ENCODE measurements around the gene ZFAND6.

ZFAND6 gene

DNA sequence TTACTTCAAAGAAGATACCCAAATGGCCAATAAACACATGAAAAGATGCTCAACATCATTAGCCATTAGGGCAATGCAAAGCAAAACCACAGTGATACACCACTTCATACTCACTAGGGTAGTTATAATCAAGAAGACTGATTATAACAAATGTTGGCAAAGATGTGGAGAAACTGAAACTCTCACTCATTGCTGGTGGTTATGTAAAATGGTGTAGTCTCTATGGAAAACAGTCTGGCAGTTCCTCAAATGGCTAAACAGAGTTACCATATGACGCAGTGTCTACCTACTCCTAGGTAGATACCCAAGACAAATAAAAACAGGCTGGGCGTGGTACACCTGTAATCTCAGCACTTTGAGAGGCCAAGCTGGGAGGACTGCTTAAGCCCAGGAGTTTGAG is 3.5 kb upstream of the ZFAND6 start:
- no peaks in the 10 kb centered on the region for H3K9me2 ChIP-seq (replicated peaks; ENCODE audit: control insufficient read depth, low read length)
- peaks cover 10% of the 10 kb centered on the region for H3K79me2 ChIP-seq (ENCODE audit: control insufficient read depth, low read length)
- H3K27me3 ChIP-seq (ENCODE audit: control insufficient read depth, low read length): no peaks in the 10 kb centered on the region
- TF ChIP-seq EZH2phosphoT487 (IDR thresholded peaks at IDR 0.05; ENCODE audit: borderline replicate concordance, low read length) (no peak), CTCF (IDR thresholded peaks at IDR 0.05; ENCODE audit: low read depth, low read length, poor library complexity, severe bottlenecking) (no peak)
- no peaks in the 10 kb centered on the region for H3K9me3 ChIP-seq (ENCODE audit: control insufficient read depth, insufficient read depth, low read length)
- peaks cover 26% of the 10 kb centered on the region for H3K4me1 ChIP-seq (ENCODE audit: control insufficient read depth, low read length)
- H3K27ac ChIP-seq (ENCODE audit: low read depth, low read length): no peak overlapping the region
- no peaks in the 10 kb centered on the region for H3K36me3 ChIP-seq (ENCODE audit: control insufficient read depth, low read length)
- H3F3A ChIP-seq (ENCODE audit: control insufficient read depth, insufficient read depth): 0 out of 2 replicates have a peak, but pooled peaks cover 4% of the 10 kb centered on the region
- H3K4me2 ChIP-seq (ENCODE audit: low read length): no peak overlapping the region
- H4K20me1 ChIP-seq (ENCODE audit: control insufficient read depth, insufficient read depth, low read depth, low read length): no peaks in the 10 kb centered on the region; the same call in 1 of the 2 replicates
- no peak overlapping the region for H3K4me3 ChIP-seq (ENCODE audit: low read length)

DNA sequence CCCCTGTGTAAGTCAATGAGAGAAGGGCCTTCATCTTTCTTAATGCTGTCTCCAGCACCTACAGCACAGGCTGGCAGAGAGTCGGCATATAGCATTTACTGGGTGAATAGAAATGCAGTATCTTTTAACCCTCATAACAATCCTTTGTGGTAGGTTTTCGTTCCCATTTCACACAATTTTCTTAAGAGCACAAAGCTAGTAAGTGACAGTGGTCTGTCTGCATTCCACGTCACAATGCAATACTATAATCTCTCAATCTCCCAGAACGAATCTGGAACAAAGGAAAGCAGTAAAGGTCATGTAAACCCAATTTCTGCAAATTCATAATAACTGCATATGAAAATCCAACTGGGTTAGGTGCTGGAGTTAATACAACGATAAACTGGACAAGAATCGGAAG is 1.4 kb upstream of the ZFAND6 start:
- Histone ChIP-seq H3K27ac (ENCODE audit: low read depth, low read length) (no peak overlapping the region), H3K36me3 (ENCODE audit: control insufficient read depth, low read length) (no peaks in the 10 kb centered on the region), H3K9me2 (replicated peaks; ENCODE audit: control insufficient read depth, low read length) (no peaks in the 10 kb centered on the region), H3K79me2 (ENCODE audit: control insufficient read depth, low read length) (peaks cover 31% of the 10 kb centered on the region), H3K4me2 (ENCODE audit: low read length) (peak overlapping the region; percentile 81), H4K20me1 (ENCODE audit: control insufficient read depth, insufficient read depth, low read depth, low read length) (no peaks in the 10 kb centered on the region; the same call in none of the 2 replicates), H3K9me3 (ENCODE audit: control insufficient read depth, insufficient read depth, low read length) (no peaks in the 10 kb centered on the region), H3K4me3 (ENCODE audit: low read length) (0 out of 2 replicates have a peak overlapping the region, but pooled peaks have one; percentile 84), H3F3A (ENCODE audit: control insufficient read depth, insufficient read depth) (peaks cover 10% of the 10 kb centered on the region; the same call in 1 of the 2 replicates), H3K27me3 (ENCODE audit: control insufficient read depth, low read length) (no peaks in the 10 kb centered on the region), H3K4me1 (ENCODE audit: control insufficient read depth, low read length) (peaks cover 30% of the 10 kb centered on the region)
- TF ChIP-seq CTCF (IDR thresholded peaks at IDR 0.05; ENCODE audit: low read depth, low read length, poor library complexity, severe bottlenecking): no peak
- TF ChIP-seq EZH2phosphoT487 (IDR thresholded peaks at IDR 0.05; ENCODE audit: borderline replicate concordance, low read length): no peak

- Histone ChIP-seq H3K36me3 (ENCODE audit: control insufficient read depth, low read length) (no peaks in the 10 kb centered on the region), H3K9me3 (ENCODE audit: control insufficient read depth, insufficient read depth, low read length) (no peaks in the 10 kb centered on the region), H4K20me1 (ENCODE audit: control insufficient read depth, insufficient read depth, low read depth, low read length) (no peaks in the 10 kb centered on the region; the same call in none of the 2 replicates), H3K4me2 (ENCODE audit: low read length) (peak overlapping the region; percentile 84), H3K79me2 (ENCODE audit: control insufficient read depth, low read length) (peaks cover 50% of the 10 kb centered on the region), H3K9me2 (replicated peaks; ENCODE audit: control insufficient read depth, low read length) (no peaks in the 10 kb centered on the region), H3K4me1 (ENCODE audit: control insufficient read depth, low read length) (peaks cover 47% of the 10 kb centered on the region), H3K4me3 (ENCODE audit: low read length) (peak overlapping the region; percentile 75), H3K27ac (ENCODE audit: low read depth, low read length) (peak overlapping the region; percentile 73), H3F3A (ENCODE audit: control insufficient read depth, insufficient read depth) (peaks cover 15% of the 10 kb centered on the region; the same call in 1 of the 2 replicates), H3K27me3 (ENCODE audit: control insufficient read depth, low read length) (no peaks in the 10 kb centered on the region)
- TF ChIP-seq EZH2phosphoT487 (IDR thresholded peaks at IDR 0.05; ENCODE audit: borderline replicate concordance, low read length): no peak
- no peak for TF ChIP-seq CTCF (IDR thresholded peaks at IDR 0.05; ENCODE audit: low read depth, low read length, poor library complexity, severe bottlenecking)
Observed at GRCh38 chr15:80059786-80060355, 395 bp downstream of the ZFAND6 start.
